ENCODE data around the gene USP2. TPM values are rescaled to one million over a fixed set of nuclear protein-coding genes. Genes with fewer than 3 reads are reported as not detected.

Gene USP2
- total RNA-seq, 1 experiment from 2014 or later, result 3.1 TPM

- no peaks in the 10 kb centered on the region for H3K36me3 ChIP-seq (ENCODE audit: control insufficient read depth, insufficient read depth, low read length)
- H3K27me3 ChIP-seq (ENCODE audit: control insufficient read depth, insufficient read depth, low read length), result no peaks in the 10 kb centered on the region
- no peak overlapping the region for H3K27ac ChIP-seq (ENCODE audit: low read length)
- H3K4me1 ChIP-seq (ENCODE audit: control insufficient read depth, insufficient read depth, low read length), result peaks cover 13% of the 10 kb centered on the region
- TF ChIP-seq CTCF (IDR thresholded peaks at IDR 0.05) (peak; percentile 98), TCF7L2 (IDR thresholded peaks at IDR 0.05; ENCODE audit: low read depth, low read length) (no peak)
- CTCF ChIA-PET, result interaction anchor here (0.6 to 2.3 kb wide), 10 partner anchors 14 to 100 kb away, joined by 3 to 22 read pairs (median 4); partner anchors contain the start of gene RNF26
- ATAC-seq (peak; percentile 83), DNase-seq (ENCODE audit: low read depth, low spot score) (peak; percentile 55)
- POLR2A ChIA-PET, result interaction anchor here (0.5 kb wide), 1 partner anchor 465 kb away, joined by 3 read pairs; no protein-coding TSS in a partner anchor
- intact Hi-C loops (cut with micrococcal nuclease; ENCODE audit: unreplicated experiment) (loop anchor here (5.0 kb wide), 1 partner anchor 37 kb away; no protein-coding TSS in a partner anchor), in situ Hi-C loops (cut with HindIII; ENCODE audit: low pct_unique_long_range_greater_than_20kb, low sequenced_read_pairs) (no loop called here)
- H3K4me3 ChIP-seq (ENCODE audit: low read depth in 2 of 2, low read length in 2 of 2), result no peak overlapping the region
- no peaks in the 10 kb centered on the region for H3K9me3 ChIP-seq (ENCODE audit: control insufficient read depth, insufficient read depth, low read depth, low read length)
- BruUV-seq (replicated peaks), result no TSS peak
Measured at GRCh38 chr11:119373921-119374631, 7.4 kb downstream of the USP2 start.

DNA sequence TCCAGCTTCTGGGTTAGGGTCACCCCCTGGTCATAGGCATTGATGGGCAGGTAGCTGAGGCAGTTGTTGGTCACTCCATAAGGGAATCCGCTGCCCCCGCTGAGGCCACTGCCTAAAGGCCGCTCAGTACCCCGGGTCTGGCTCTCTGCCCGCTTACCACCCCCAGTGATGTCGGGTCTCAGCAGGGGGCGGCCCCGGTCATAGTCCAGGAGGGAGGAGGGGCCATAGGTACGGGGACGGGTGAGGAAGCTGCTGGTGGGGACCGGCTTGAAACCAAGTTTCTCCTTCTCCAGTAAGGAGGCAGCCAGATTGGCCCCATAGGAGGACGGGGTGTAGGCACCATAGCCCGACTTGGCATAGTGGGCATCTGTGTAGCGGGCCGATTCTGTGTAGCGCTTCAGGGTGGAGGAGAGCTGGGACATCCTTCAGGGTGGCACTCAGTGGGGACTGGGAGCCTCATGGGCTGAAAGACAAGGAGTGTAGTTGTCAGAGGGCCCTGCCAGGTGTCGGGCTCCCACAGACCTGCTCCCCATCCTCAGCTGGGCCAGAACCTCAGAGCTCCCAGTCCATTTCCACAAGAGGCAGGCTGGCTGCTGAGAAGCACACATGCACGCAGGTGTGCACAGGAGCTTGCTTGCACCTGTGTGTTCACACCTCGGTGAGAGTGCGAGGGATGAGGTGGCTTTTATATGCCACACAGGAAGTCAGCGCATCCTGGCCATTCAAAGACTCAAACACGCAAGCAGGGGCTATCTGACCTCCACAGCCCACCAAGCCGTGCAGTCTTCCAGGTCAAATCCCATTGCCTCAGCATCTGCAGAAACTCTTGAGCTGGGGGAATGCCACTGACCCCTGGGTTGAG lies 8.2 kb downstream of the USP2 start:
- TF ChIP-seq POLR2AphosphoS5 (IDR thresholded peaks at IDR 0.05; ENCODE audit: low read depth, low read length), result no peak
- TF ChIP-seq, protein P1, sequence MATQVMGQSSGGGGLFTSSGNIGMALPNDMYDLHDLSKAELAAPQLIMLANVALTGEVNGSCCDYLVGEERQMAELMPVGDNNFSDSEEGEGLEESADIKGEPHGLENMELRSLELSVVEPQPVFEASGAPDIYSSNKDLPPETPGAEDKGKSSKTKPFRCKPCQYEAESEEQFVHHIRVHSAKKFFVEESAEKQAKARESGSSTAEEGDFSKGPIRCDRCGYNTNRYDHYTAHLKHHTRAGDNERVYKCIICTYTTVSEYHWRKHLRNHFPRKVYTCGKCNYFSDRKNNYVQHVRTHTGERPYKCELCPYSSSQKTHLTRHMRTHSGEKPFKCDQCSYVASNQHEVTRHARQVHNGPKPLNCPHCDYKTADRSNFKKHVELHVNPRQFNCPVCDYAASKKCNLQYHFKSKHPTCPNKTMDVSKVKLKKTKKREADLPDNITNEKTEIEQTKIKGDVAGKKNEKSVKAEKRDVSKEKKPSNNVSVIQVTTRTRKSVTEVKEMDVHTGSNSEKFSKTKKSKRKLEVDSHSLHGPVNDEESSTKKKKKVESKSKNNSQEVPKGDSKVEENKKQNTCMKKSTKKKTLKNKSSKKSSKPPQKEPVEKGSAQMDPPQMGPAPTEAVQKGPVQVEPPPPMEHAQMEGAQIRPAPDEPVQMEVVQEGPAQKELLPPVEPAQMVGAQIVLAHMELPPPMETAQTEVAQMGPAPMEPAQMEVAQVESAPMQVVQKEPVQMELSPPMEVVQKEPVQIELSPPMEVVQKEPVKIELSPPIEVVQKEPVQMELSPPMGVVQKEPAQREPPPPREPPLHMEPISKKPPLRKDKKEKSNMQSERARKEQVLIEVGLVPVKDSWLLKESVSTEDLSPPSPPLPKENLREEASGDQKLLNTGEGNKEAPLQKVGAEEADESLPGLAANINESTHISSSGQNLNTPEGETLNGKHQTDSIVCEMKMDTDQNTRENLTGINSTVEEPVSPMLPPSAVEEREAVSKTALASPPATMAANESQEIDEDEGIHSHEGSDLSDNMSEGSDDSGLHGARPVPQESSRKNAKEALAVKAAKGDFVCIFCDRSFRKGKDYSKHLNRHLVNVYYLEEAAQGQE (IDR thresholded peaks at IDR 0.05; ENCODE audit: insufficient read depth in 1 of 2, low read depth in 2 of 2, low read length in 1 of 2), result no peak
- no peak for TF ChIP-seq CTCF (IDR thresholded peaks at IDR 0.05)
- no peak for TF ChIP-seq SIN3A (IDR thresholded peaks at IDR 0.05; ENCODE audit: borderline replicate concordance, insufficient read depth, low read depth, low read length)
- no peak for TF ChIP-seq TCF7L2 (IDR thresholded peaks at IDR 0.05; ENCODE audit: low read depth, low read length)
- intact Hi-C loops (cut with micrococcal nuclease; ENCODE audit: unreplicated experiment) (loop anchor here (5.0 kb wide), 1 partner anchor 36 kb away; no protein-coding TSS in a partner anchor), in situ Hi-C loops (cut with HindIII; ENCODE audit: low pct_unique_long_range_greater_than_20kb, low sequenced_read_pairs) (no loop called here)
- no peak for DNase-seq (ENCODE audit: low read depth, low spot score)
- H3K4me1 ChIP-seq (ENCODE audit: control insufficient read depth, insufficient read depth, low read length), result peaks cover 14% of the 10 kb centered on the region
- ATAC-seq, result no peak
- no peaks in the 10 kb centered on the region for H3K9me3 ChIP-seq (ENCODE audit: control insufficient read depth, insufficient read depth, low read depth, low read length)
- H3K27ac ChIP-seq (ENCODE audit: low read length), result no peak overlapping the region
- no peaks in the 10 kb centered on the region for H3K27me3 ChIP-seq (ENCODE audit: control insufficient read depth, insufficient read depth, low read length)
- ChIA-PET POLR2A (interaction anchor here (0.5 kb wide), 1 partner anchor 464 kb away, joined by 3 read pairs; no protein-coding TSS in a partner anchor), CTCF (interaction anchor here (0.5 to 2.3 kb wide), 10 partner anchors 7 to 101 kb away, joined by 3 to 22 read pairs (median 4); partner anchors contain the start of gene RNF26)
- no peak overlapping the region for H3K4me3 ChIP-seq (ENCODE audit: low read depth in 2 of 2, low read length in 2 of 2)
- no TSS peak for BruUV-seq (replicated peaks)
- no peaks in the 10 kb centered on the region for H3K36me3 ChIP-seq (ENCODE audit: control insufficient read depth, insufficient read depth, low read length)

Measured in Panc1 (cell line).